Dermis blood vessel endothelial cell (primary cell): ENCODE data around the gene LMF2. TPM values are rescaled to one million over a fixed set of nuclear protein-coding genes. Genes with fewer than 3 reads are reported as not detected.
A peak's percentile ranks its signal among the peaks of the same experiment; 100 is the strongest.
"Not testable (repeated sequence)": the region's sequence is repeated elsewhere in the genome, so short reads cannot be mapped to it uniquely, and the experiment has no call there.

Experiments
- DNase-seq: peaks from one replicate; pipeline ENCODE4 v3.0.0; 2010
- total RNA-seq: library from RNA; depleted of rRNA; stranded (reverse); fragments of >200 nt; gene quantifications from 2 replicates; pipeline ENCODE4 v1.2.3, GENCODE V29; 2014

Gene LMF2
- total RNA-seq, 1 donor from 2014 or later: 43.7 TPM

DNA sequence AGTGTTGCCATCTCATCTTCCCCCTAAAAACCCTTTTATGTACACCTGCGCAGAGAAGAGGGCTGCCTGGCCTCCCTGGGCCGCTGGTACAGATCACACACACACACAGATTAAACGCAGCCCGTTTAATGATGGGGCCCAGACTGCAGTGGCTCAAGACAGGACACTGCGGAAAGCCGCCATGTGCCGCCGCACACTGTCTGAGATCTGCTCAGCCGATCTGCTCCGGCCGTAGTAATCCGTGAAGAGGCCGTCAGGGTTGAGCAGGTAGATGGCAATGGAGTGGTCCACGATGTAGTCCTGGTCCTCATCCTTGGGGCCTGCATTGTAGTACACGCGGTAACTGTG, 15.9 kb upstream of the LMF2 start:
- no peak for DNase-seq

DNA sequence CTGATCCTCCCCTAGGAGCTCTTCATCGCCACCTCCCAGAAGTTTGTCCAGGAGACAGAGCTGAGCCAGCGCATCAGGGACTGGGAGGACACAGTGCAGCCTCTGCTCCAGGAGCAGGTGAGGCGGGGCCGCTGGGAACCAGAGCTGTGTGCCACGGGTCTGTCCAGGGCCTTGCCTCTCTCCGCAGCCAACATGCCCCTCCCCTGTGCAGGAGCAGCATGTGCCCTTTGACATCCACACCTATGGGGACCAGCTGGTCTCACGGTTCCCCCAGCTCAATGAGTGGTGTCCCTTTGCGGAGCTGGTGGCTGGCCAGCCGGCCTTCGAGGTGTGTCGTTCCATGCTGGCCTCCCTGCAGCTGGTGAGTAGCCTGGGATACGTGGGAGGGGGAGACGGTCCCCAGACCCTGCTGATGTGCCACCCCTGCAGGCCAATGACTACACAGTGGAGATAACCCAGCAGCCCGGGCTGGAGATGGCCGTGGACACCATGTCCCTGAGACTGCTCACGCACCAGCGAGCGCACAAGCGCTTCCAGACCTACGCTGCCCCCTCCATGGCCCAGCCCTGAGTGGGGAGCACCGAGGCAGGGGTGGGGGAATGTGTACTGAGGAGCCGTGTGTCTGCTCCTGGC, 15.4 kb upstream of the LMF2 start:
- no peak for DNase-seq

DNA sequence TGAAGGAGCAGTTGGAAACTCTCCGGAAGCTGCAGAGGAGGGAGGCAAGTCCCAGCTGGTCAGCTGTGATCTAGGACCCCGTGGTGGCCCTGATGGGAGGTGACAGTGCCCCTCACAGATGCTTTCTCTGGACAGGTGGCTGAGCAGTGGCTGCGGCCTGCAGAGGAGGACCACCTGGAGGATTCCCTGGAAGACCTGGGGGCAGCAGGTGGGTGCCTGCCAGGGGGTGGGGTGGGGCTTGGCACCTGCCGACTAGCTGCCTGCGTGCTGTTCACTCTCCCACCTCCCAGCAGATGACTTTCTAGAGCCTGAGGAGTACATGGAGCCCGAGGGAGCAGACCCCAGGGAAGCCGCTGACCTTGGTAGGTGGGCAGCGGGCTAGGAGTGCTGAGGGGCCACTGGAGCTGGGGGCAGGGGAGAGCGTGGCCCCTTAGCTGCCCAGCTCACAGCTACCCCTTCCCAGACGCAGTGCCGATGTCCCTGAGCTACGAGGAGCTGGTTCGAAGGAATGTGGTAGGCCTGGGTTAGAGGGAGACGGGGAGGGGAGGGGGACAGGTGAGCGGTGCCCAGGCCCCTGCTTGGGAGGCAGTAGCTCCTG, 14.8 kb upstream of the LMF2 start:
- DNase-seq: no peak

DNA sequence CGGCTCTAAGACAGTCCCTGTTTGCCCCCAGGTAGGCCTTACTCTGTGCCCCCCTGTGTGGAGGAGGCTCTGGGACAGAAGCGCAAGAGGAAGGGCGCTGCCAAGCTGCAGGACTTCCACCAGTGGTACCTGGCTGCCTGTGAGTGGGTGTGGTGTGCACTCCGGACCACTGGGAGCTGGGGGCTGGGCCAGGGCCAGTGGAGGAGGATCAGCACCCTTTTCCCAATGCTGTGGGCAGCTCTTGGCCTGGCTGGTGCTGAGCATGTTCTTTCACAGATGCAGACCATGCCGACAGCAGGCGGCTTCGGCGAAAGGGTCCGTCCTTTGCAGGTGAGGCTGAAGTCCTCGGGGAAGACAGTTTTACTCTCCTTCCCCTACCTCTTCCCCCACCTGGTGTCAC, 14.2 kb upstream of the LMF2 start:
- DNase-seq: no peak

DNA sequence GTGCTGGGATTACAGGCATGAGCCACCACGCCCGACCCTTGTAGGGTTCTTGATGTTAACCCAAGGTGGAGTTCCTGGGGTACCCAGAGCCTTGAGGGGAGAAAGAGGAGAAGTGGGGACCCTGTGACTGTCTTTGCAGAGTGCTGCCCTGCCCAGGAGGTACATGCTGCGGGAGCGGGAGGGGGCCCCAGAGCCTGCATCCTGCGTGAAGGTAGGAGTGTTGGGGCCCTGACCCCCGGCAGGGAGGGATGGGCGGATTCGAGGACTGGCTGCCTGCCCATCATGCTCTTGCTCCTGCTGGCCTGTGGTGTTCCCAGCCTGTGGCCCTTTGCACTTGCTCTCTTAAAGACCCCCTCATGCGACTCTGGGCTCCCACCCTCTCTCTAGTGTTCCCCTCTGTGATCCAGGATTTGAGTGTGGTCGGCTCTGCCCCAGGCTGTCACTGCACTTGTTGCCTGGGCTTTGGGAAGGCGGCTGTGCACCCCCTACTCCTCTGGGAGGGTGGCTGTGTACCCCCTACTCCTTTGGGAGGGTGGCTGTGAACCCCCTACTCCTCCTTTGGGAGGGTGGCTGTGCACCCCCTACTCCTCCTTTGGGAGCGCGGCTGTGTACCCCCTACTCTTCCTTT, 13.4 kb upstream of the LMF2 start:
- no peak for DNase-seq

DNA sequence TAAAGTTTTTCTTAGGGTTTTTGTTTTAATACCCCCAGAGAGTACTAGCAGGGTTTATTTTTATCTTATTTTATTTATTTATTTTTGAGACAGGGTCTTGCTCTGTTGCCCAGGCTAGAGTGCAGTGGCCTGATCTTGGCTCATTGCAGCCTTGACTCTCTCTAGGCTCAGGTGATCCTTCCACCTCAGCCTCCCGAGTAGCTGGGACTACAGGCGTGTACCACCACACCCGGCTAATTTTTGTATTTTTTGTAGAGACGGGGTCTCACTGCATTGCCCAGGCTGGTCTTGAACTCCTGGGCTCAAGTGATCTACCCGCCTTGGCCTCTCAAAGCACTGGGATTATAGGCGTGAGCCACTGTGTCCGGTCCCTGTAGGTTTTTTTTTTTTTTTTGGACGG, 12.7 kb upstream of the LMF2 start:
- not testable (repeated sequence) for DNase-seq

DNA sequence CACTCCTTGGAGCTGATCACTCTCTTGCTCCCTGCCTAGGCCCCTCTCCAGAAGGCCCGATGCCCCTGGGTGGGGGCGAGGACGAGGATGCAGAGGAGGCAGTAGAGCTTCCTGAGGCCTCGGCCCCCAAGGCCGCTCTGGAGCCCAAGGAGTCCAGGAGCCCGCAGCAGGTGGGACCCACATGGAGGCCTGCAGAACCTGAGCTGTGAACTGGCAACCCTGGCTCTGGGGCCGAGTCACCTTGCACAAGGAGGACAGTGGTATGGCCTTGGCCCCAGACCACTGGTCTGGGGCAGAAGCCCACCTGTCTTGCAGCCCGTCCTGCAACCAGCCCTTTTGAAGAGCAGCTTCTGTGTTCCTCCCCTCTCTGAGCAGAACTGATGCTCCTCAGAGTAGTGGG, 11.6 kb upstream of the LMF2 start:
- no peak for DNase-seq

DNA sequence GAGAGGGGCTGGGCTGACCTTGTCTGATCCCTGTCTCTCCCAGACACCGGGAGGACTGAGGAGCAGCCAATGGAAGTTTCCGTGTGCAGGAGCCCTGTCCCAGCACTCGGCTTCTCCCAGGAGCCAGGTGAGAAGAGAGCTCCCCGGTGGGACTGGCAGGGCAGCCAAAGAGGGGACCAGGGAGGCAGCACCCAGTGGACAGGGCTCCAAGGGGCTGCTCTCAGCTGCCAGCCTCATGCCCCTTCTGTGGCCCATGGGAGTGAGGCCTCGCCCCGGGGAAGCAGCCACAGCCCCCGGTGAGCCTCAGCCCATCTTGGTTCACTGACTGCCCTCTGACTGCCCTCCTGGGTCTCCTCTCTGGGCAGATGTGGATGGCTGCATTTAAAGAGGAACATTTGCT, 11.1 kb upstream of the LMF2 start:
- DNase-seq: no peak

DNA sequence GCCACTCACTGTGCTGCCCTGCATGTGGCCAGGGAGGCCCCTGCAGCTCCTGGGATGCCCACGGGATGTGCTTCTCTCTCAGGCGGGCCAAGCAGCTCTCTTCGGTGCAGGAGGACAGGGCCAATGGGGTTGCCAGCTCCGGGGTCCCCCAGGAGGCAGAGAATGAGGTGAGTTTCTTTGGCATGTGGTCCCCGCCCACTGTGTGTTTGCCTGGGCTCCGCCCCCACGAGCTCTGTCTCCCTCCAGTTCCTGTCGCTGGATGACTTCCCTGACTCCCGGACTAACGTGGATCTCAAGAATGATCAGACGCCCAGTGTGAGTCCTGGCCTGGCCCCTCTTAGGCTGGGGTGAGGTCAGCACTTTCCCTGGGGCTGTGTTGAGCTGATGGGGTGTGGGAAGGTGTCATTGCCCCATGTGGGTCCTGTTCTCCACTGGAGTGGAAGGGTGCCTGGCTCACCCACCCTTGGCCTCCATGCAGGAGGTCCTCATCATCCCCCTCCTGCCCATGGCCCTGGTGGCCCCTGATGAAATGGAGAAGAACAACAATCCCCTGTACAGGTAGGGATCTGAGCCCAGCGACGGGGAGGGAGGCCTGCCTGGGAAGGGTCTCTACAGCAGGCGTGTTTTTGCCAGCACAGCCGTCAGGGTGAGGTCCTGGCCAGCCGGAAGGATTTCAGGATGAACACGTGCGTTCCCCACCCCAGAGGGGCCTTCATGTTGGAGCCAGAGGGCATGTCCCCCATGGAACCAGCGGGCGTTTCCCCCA, 10.2 kb upstream of the LMF2 start:
- DNase-seq: no peak

DNA sequence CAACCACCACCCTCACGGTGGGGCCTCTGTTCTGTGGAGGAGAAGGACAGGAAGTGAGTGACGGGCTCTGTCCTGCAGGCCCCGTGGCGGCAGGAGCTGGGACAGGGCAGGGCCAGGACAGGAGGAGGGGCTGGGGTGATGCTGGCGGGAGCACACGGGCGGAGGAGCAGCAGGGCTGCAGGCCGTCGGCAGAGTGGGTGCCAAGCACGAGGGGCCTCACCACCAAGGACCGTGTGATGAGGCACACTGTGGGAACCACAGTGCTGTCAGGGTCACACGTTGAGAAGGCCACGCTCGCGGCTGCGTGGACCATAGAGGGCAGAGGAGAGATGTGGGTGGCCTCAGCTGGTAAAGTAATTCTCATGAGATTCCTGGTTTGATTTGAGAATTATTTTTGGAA, 9.4 kb upstream of the LMF2 start:
- DNase-seq: no peak

DNA sequence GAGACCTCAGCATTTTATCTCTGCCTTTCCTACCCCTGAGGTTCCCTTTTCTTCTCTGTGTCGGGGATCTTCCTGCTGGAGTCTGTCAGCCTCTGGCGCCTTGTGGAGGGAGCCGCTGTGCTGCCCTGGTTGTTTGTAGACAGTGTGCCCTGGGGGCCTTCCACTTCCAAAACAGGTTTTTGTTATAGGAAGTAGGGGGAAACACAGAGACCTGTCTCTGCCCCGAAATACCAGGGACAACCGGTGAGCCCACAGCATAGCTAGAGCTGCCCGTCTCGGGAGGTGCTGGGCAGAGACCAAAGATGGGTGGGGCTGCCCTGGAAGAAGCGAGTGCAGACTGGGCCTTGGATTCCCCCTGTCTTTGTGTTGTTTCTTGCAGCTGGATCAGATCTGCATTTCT, 8.6 kb upstream of the LMF2 start:
- no peak for DNase-seq

DNA sequence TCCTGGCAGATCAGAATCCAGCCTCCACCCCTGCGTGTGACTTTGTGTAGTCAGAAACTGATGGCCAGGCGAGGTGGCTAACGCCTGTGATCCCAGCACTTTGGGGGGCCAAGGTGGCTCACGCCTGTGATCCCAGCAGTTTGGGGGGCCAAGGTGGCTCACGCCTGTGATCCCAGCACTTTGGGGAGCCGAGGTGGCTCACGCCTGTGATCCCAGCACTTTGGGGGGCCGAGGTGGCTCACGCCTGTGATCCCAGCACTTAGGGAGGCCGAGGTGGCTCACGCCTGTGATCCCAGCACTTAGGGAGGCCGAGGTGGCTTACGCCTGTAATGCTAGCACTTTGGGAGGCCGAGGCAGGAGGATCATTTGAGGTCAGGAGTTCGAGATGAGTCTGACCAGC, 5.7 kb upstream of the LMF2 start:
- DNase-seq: no peak

DNA sequence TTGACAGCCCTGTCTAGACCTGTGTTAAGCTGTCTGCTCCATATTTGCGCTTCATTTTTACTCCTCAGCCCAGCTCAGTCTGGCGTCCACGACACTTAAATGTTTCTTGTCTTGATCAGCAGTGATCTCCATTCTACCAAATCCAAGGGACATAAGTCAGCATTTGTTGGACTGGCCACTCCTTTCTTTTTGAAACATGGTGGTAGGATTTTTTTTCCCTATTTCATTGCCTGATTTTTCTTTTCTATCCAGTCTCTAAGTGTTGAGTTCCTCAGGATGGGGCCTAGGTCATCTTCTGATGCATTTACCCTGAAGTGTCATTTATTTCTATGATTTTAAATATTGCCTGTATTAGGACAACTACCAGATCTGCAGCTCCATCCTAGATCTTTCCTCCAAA, 1.4 kb upstream of the LMF2 start:
- no peak for DNase-seq

DNA sequence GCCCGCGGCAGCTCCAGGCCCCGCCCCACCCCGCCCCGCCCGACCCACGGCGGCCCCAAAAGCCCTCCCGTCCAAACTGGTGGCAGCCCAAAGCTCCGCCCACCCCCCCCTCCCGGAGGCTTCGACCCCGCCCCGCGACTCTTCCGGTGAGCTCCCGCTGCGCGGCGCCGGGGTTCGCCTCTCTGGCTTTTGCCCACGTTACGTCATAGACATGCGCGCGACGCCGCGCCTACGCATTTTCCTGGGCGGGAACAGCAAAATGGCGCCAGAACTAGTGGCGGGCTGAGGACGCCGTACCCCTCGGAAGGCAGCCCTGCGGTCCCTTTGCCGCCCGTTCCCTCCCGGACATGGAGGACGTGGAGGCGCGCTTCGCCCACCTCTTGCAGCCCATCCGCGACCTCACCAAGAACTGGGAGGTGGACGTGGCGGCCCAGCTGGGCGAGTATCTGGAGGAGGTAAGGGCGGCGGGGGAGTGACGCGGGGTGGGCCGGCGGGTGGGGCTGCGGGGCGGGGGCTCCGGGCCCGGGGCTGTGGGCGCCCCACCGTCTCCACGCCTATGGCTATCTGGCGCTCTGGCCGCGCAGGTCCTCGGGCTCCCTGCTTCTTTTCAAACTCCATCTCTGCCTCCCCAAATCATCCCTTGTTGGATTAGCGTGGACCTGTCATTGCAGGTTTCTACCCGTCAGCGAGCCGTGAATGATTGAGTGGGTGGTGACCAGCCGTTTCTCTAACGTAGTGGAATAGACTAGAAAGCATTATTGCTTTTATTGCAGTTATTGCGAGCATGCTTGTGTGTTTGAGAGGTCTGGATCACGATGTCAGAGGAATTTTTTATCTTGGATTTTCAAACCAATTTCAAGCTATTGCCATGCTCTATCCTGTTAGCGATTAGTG, 736 bp upstream of the LMF2 start, which contains the start of gene NCAPH2:
Gene NCAPH2 (plus strand): TSS at position 234 of the 894 bp plus-strand sequence. CDS start 114 bp downstream, at position 348.
- DNase-seq: peak; percentile 98

DNA sequence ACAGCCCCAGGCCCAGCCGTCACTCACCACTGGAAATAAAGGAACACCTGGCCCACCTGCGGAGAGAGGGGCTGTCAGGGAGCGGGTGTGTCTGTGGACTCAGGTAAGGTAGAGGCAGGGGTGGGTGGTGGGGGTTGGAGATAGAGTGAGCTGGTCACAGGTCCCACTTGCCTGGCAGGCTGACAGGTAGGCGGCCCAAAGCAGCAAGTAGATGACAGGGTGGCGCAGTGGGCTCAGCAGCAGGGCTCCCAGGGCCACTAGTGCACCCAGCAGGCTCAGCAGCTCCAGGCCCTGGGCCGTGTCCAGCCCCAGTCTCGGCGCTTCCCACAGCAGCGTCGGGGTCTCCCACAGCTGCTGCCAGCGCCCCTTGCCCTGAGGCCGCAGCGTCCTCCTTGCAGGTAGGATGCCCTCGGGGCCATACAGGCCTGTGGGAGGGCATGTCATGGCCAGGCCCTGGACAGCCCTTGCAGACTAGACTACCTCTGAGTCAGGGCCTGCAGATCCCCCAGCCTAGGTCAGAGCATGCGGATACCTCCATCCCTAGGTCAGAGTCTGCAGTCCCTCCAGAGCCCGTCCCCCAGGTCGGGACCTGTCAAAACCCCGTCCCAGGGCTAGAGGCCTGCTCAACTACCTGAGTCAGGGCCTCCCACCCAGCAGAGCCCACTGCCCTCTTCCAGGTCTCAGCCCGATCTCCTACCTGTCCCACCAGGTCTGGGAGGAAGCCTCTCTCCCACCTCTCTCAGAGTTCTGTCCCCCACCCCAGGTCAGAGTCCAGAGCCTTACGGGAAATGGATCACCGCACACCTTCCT, 686 bp downstream of the LMF2 start:
- peak; percentile 28 for DNase-seq

DNA sequence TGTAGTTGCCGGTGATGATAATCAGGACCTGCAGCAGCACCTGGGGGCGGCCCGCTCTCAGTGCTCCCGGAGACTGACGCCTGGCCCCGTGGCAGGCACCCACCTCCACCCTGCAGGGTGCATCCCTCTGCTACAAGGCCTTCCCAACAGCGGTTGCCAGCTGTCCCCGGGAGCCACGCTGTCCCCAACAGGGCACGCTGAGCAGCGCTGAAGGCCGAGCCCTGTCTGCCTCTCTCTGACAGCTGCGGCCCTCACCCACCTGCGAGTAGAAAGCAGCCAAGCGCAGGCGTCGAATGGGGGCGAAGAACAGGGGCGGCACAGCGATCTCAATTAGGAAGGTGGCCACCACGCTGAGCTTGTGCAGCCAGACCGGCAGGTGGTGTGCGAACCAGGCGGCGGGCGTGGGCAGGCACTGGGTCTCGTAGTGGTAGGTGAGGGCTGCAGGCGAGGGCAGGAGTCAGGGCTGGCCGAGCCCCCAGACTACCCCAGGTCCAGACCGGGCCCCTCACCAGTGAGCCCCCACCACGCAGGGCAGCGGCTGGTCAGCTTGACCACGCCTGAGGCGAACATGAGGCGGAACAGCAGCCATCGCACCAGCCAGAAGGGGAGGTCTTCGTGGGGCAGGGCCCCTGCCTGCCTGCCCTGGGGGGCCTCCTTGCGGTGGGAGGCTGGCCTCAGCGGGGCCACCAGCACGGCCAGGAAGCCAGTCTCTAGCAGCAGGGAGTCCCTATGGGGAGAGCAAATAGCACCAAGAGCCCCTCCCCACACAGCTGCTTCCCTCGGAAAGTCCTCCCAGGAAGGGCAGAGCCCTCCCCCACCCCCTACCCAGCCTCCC, 1.5 kb downstream of the LMF2 start:
- DNase-seq: no peak

DNA sequence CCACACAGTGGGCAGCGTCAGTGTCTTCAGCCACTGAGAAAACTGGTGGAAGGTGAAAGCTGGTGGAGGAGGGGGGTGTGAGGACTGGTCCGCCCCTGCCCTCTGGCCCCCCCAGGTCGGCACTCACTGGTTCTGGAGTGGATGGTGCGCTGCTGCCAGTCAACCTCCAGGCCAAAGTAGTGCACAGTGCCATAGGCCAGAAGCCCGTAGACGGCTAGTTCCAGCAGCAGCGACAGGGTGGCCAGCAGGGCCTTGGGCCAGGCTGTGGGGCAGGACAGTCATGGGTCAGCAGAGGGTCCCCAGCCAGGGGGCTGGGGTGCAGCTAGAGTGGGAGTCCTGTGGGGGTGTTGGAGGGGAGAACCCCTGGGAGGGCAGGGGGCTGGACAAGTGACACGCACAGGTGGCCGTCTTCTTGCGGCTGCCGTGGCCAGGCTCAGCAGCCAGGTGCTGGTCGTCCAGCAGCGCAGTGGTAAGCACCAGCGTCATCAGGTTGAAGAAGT, 2.2 kb downstream of the LMF2 start:
- DNase-seq: no peak

DNA sequence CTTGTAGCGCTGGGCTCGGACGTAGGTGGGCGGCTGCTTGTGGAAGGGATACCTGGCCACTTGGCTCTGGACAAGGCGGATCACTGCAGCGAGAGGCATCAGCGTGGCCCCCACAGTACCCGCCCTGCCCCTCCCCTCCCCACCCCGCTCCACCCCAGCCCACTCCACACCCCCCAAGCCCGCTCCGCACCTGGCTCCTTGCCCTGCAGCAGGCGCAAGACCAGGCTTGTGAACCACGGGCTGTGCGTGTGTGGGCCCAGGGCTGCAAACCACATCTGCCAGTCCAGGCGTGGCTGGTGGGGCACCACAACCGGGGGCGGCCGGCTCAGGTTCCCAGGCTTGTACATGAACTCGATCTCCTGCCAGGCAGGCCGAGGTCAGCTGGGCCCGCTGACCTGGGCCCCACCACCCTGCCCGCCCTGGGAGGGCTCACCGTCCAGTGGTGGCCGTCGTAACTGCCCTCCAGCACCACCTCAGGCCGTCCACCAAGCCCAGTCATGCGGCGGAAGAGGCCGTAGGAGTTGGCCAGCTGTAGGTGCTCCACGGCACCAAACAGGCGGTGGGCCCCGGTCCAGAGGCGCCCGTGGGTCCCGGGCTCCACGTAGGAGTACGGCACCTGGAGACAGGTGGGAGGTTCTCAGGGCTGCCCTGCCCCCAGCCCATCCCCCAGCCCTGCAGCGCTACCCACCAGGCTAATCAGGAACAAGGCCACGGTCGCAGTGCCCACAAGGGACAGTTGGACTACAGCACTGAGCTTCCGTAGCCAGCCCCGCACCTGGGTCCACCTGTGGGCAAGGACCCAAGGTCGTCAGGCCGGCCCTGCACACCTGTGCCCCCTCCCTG, 2.9 kb downstream of the LMF2 start:
- no peak for DNase-seq

DNA sequence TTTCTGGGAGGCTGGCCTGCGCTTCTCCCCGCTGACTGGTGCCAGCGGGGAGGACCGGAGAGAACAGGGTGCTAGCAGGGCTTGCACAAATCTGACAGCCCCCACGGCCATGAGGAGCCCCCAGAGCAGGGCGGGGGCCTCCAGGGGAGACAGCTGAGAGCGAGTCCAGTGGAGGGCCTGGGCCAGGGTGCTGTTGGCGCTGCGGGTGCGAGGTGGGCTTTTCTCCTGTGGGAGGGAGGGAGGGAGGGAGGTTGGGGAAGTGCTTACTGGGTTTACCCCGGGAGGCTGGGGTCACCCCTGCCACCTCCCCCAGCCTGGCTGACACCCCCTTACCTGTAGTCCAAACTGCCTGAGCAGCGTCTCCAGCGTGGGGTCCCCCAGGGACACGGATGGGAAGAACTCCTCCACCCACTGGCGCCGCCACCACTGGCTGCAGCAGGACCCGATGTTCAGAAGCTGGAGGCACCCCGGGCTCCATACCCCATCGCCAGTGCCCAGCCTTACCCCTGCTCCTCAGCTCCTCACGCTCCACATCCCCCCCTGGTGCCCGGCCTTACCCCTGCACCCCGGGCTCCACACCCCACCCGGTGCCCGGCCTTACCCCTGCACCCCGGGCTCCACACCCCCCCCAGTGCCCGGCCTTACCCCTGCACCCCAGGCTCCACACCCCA, 3.9 kb downstream of the LMF2 start:
- DNase-seq: no peak
